GM20000 (cell line): ENCODE results near the gene CACNG7.

Experiments
- DNase-seq: peaks from one replicate; pipeline ENCODE4 v3.0.0; 2012; ENCODE audit warnings: low spot score
- TF ChIP-seq, protein P1 (sequence below): IDR thresholded peaks from 2 replicates; pipeline ENCODE4 v1.5.1; 2012; ENCODE audit warnings: mild to moderate bottlenecking, control low read depth; ENCODE audit errors: extremely low read depth, missing control alignments

Gene CACNG7

GRCh38 chr19:53980539-53981375, 71.7 kb downstream of the CACNG7 start:
- no peak for DNase-seq
- TF ChIP-seq, protein P1, sequence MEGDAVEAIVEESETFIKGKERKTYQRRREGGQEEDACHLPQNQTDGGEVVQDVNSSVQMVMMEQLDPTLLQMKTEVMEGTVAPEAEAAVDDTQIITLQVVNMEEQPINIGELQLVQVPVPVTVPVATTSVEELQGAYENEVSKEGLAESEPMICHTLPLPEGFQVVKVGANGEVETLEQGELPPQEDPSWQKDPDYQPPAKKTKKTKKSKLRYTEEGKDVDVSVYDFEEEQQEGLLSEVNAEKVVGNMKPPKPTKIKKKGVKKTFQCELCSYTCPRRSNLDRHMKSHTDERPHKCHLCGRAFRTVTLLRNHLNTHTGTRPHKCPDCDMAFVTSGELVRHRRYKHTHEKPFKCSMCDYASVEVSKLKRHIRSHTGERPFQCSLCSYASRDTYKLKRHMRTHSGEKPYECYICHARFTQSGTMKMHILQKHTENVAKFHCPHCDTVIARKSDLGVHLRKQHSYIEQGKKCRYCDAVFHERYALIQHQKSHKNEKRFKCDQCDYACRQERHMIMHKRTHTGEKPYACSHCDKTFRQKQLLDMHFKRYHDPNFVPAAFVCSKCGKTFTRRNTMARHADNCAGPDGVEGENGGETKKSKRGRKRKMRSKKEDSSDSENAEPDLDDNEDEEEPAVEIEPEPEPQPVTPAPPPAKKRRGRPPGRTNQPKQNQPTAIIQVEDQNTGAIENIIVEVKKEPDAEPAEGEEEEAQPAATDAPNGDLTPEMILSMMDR = no peak

DNA sequence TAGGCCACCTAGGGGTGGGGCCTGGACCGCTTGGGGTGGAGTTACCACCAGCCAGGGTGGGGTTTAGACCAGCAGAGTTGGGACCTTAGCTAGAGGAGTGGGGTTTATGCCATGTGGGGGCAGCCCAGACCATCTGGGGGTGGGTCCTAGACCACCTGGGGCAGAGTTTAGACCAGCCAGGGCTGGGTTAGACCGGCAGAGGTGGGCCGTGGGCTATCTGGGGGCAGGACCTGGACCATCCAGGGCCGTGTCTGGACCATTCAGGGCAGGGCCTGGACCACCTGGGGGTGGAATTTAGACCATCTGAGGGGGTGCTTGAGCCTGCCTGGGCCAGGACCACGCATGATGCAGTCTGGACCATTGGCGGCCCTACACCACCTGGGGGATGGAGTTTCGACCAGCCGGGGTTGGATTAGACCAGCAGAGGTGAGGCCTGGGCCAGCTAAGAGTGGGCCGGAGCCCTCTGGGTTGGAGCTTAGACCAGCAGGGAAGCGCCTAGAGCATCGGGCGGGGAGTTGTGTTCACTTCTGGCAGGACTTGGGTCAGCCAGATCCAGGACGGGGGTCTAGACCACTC, 72.4 kb downstream of the CACNG7 start:
- DNase-seq = no peak
- TF ChIP-seq, protein P1 = no peak

- TF ChIP-seq, protein P1 = no peak
- DNase-seq = peak; percentile 59
Observed at GRCh38 chr19:53982001-53982451, 72.9 kb downstream of the CACNG7 start.

- TF ChIP-seq, protein P1 = no peak
- no peak for DNase-seq
Observed at GRCh38 chr19:53982611-53983010, 73.5 kb downstream of the CACNG7 start.

- no peak for DNase-seq
- TF ChIP-seq, protein P1 = no peak
Observed at GRCh38 chr19:53983457-53984289, 74.6 kb downstream of the CACNG7 start.

DNA sequence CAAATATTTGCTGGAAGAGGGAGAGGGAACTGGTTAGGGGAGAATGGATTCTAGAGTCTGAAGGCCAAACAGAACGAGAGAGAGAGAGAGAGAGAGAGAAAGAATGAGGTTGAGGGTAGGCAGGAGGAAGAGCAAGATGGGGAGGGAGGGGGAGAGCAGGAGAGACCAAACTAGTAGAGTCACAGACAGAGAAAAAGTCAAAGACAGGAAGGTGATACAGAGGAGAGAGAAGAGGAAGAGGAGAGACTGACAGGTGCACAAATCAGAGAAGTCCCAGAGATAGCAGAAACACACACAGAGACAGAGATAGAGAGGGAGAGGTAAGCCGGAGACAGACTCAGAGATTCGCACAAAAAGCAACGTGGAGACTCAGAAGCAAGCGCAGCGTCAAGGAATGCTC, 76.8 kb downstream of the CACNG7 start:
- TF ChIP-seq, protein P1 = no peak
- DNase-seq = no peak
